Embryonic facial prominence (tissue), 1 donor: ENCODE results near the gene ZNF630.
A peak's percentile ranks its signal among the peaks of the same experiment; 100 is the strongest.
"Not testable (repeated sequence)": the region's sequence is repeated elsewhere in the genome, so short reads cannot be mapped to it uniquely, and the experiment has no call there.

Source experiments
- DNase-seq: peaks from one replicate; pipeline ENCODE4 v3.0.0-alpha.2; 2016; ENCODE audit errors: extremely low spot score

The ZNF630 gene

GRCh38 chrX:48030237-48030636, 41.2 kb downstream of the ZNF630 start:
- DNase-seq: no peak

- DNase-seq: no peak
Measured at GRCh38 chrX:48028091-48028490, 43.3 kb downstream of the ZNF630 start.

GRCh38 chrX:48027545-48027944, 43.9 kb downstream of the ZNF630 start:
- not testable (repeated sequence) for DNase-seq

GRCh38 chrX:48025561-48025960, 45.9 kb downstream of the ZNF630 start:
- no peak for DNase-seq

GRCh38 chrX:48022738-48023137, 48.7 kb downstream of the ZNF630 start:
- no peak for DNase-seq

- DNase-seq: no peak
Measured at GRCh38 chrX:48022100-48022499, 49.3 kb downstream of the ZNF630 start.

GRCh38 chrX:48021026-48021900, 50.2 kb downstream of the ZNF630 start:
- DNase-seq: peak; percentile 65

GRCh38 chrX:48020472-48020871, 51.0 kb downstream of the ZNF630 start:
- not testable (repeated sequence) for DNase-seq

- DNase-seq: not testable (repeated sequence)
Measured at GRCh38 chrX:48019892-48020291, 51.5 kb downstream of the ZNF630 start.

GRCh38 chrX:48016583-48017310, 54.7 kb downstream of the ZNF630 start:
- DNase-seq: not testable (repeated sequence)

- DNase-seq: not testable (repeated sequence)
Measured at GRCh38 chrX:48009445-48009960, 61.9 kb downstream of the ZNF630 start.
